Body of pancreas (tissue), 4 donors: ENCODE results near the gene BROX.

Source experiments
- POLR2A ChIP-seq, 3 donors: fragments of 450-650 bp; IDR thresholded peaks; one replicate each; pipeline ENCODE4 v1.6.1; 2016; ENCODE audit warnings: antibody characterized with exemption in 3 of 3, mild to moderate bottlenecking in 2 of 3
- TF ChIP-seq, protein P1 (sequence below), 7 experiments: fragments of 450-650 bp in 4 of 7; fragments of 200-600 bp in 3 of 7; sonication (generic) in 3 of 7; IDR thresholded peaks; one replicate each; pipeline ENCODE4 v1.5.1; 2016 to 2019; ENCODE audit warnings: antibody characterized with exemption in 7 of 7

DNA sequence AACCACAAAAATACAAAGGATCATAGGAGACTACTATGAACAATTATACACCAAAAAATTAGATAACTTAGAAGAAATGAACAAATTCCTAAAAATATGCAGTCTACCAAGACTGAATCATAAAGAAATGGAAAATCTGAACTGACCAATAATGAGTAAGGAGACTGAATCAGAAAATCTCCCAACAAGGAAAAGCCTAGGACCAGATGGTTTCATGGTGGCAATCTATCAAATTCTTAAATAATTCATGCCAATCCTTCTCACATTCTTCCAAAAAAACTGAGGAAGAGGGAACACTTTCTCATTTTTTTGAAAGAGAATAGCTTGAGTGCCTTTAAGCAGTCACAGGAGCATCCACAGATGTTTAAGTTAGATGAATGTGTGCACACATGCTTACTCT is 70.7 kb downstream of the BROX start:
- TF ChIP-seq, protein P1, sequence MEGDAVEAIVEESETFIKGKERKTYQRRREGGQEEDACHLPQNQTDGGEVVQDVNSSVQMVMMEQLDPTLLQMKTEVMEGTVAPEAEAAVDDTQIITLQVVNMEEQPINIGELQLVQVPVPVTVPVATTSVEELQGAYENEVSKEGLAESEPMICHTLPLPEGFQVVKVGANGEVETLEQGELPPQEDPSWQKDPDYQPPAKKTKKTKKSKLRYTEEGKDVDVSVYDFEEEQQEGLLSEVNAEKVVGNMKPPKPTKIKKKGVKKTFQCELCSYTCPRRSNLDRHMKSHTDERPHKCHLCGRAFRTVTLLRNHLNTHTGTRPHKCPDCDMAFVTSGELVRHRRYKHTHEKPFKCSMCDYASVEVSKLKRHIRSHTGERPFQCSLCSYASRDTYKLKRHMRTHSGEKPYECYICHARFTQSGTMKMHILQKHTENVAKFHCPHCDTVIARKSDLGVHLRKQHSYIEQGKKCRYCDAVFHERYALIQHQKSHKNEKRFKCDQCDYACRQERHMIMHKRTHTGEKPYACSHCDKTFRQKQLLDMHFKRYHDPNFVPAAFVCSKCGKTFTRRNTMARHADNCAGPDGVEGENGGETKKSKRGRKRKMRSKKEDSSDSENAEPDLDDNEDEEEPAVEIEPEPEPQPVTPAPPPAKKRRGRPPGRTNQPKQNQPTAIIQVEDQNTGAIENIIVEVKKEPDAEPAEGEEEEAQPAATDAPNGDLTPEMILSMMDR (IDR thresholded peaks at IDR 0.05), result no peak
- no peak for TF ChIP-seq POLR2A (IDR thresholded peaks at IDR 0.05)
